ENCODE measurements around the gene ACVR1. TPM values are rescaled to one million over a fixed set of nuclear protein-coding genes. Genes with fewer than 3 reads are reported as not detected.

Gene ACVR1
- polyA plus RNA-seq, 3 donors from 2014 or later = 0.46 to 1.4 (median 1.1) TPM

DNA sequence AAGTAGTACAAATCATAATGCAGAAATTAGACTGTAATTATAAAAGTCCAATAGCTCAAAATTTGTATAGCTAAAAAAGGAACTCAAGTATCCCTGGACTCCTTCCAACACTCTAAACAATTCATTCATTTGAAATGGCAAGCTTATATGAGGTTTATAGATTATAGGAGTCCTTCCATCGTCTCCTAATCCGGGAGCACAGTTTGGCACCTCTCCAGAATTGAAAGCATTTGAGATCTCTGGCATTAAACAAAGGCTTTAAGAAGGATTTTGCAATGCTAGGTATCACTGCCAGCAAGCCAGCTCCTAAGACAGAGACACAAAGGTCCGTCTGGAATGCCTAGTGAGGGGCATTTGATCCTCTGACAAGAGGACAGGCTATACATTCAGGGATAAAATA lies 90.9 kb downstream of the ACVR1 start:
- peaks cover 2 to 28% of the 10 kb centered on the region in 2 donors for H3K4me1 Mint-ChIP-seq
- H3K27me3 Mint-ChIP-seq (ENCODE audit: low read depth in 3 of 3) = no peaks in the 10 kb centered on the region
- H3K9me3 Mint-ChIP-seq = no peaks in the 10 kb centered on the region
- no peak overlapping the region for H3K27ac Mint-ChIP-seq
- H3K4me3 Mint-ChIP-seq = no peak overlapping the region
- H3K36me3 Mint-ChIP-seq = peaks cover 0 to 4% (median 1%) of the 10 kb centered on the region in 3 donors
- DNase-seq = no peak

DNA sequence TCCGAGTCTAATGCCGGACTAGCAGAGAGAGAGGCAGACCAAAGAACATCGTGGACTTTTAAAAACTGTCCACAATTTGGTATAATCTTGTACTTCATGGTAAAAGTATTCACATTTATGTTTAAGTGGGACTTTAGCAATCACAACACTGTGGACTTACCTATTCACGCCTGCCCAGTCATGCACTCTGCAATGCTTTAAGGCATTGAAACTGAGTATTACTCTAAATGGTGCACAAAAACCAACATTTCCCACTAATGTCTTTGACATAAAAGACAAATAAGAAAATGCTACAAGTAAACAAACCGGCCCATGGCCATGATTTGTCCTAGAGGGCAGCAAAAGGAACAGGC lies 91.3 kb downstream of the ACVR1 start:
- H3K27ac Mint-ChIP-seq = no peak overlapping the region
- H3K4me3 Mint-ChIP-seq = no peak overlapping the region
- no peak for DNase-seq
- H3K27me3 Mint-ChIP-seq (ENCODE audit: low read depth in 3 of 3) = no peaks in the 10 kb centered on the region
- H3K4me1 Mint-ChIP-seq = peaks cover 2 to 24% of the 10 kb centered on the region in 2 donors
- H3K9me3 Mint-ChIP-seq = no peaks in the 10 kb centered on the region
- H3K36me3 Mint-ChIP-seq = peaks cover 0 to 7% (median 5%) of the 10 kb centered on the region in 3 donors

DNA sequence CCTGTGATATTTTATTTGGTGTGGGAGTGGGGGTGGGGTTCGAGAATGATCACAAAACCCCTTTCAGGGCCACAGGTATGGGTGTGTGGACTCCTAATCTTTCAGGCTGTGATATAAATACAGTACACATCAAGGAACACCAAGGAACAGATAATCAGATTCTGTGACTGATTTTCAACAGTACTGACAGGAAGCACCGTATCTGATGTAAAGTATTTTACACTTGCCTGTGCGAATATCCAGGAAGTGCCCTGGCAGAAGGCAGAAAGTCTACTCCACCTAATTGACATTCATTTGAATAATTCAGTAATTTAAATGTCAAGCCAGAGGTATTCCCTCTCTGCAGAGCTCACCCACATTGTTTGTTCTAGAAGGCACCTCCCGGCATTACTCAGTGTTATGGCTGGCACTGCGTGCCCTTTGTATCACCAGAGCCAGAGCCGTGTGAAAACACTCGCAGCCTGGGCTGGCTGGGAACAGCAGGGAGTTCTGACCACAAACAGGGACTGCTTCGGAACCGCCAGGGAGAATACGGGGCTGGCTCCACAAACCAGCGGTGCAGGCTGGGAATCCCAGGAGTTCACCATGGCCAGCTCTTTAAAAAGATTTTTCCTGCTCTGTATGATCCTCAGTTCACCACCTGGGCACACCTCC lies 91.8 kb downstream of the ACVR1 start:
- Mint-ChIP-seq H3K4me3 (no peak overlapping the region), H3K36me3 (peaks cover 0 to 11% (median 6%) of the 10 kb centered on the region in 3 donors), H3K9me3 (no peaks in the 10 kb centered on the region), H3K4me1 (peaks cover 2 to 19% of the 10 kb centered on the region in 2 donors), H3K27me3 (ENCODE audit: low read depth in 3 of 3) (no peaks in the 10 kb centered on the region), H3K27ac (no peak overlapping the region)
- DNase-seq = no peak

DNA sequence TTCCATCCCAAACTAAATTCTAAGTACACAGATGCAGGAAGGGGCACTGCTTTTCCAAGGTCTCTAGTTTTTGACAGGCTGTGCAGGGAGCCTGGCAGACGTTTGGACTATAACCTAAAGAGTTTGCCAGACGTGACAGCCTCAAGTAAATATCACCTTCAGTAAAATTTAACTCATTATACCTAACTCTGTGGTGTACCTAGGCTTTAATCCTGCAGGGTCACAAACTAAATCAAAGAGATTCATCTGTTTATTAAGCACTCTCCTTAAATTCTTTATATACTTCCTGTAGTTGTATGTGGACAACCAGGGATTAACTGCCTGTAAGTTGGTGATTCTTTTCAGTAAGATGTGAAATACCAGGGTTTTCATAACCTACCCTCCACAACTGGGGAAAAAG lies 92.9 kb downstream of the ACVR1 start:
- peaks cover 0 to 11% (median 6%) of the 10 kb centered on the region in 3 donors for H3K36me3 Mint-ChIP-seq
- DNase-seq = no peak

DNA sequence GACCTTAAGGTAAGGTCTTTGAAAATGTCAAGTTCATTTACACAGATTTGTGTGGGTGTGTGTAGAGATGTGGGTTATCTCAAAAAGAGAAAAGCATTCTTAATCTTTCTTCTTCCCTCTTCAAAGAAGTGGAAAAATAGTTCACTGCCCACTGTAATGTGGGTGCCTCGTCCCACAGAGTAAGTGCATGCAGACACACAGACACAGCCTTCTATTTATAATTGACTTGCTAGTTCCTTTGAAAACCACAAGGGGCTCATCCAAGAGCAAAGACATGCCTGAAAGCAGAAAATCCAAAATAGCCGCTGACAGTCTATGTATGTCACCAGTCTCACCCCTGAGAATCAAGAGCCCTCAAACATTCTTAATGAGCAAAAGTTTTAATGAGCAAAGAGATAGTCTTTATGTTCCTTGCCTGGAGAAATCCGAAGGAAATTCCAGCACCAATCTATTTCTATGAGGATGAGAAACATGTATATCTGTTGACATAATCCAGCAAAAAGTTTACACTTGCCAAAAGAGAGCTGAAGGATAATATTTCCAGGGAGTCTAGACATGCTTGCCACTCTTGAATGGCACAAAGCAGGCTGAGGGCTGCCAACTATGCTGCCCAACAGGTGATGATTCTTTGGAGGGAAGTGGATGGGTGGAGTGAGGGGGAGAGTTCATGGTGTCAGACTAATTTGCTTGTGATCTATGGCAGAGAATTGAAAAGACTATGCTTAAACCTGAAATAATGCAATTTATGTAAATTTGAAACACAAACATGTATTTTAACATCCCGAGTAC lies 93.9 kb downstream of the ACVR1 start:
- Mint-ChIP-seq H3K4me3 (no peak overlapping the region), H3K4me1 (peaks cover 2 to 19% of the 10 kb centered on the region in 2 donors), H3K27me3 (ENCODE audit: low read depth in 3 of 3) (no peaks in the 10 kb centered on the region), H3K36me3 (peaks cover 0 to 11% (median 6%) of the 10 kb centered on the region in 3 donors), H3K9me3 (no peaks in the 10 kb centered on the region), H3K27ac (no peak overlapping the region)
- DNase-seq = no peak

More for the DNA sequence above, 92.9 kb downstream of the ACVR1 start:
- H3K4me3 Mint-ChIP-seq = no peak overlapping the region
- H3K27ac Mint-ChIP-seq = no peak overlapping the region
- H3K9me3 Mint-ChIP-seq = no peaks in the 10 kb centered on the region
- peaks cover 2 to 19% of the 10 kb centered on the region in 2 donors for H3K4me1 Mint-ChIP-seq
- H3K27me3 Mint-ChIP-seq (ENCODE audit: low read depth in 3 of 3) = no peaks in the 10 kb centered on the region

DNA sequence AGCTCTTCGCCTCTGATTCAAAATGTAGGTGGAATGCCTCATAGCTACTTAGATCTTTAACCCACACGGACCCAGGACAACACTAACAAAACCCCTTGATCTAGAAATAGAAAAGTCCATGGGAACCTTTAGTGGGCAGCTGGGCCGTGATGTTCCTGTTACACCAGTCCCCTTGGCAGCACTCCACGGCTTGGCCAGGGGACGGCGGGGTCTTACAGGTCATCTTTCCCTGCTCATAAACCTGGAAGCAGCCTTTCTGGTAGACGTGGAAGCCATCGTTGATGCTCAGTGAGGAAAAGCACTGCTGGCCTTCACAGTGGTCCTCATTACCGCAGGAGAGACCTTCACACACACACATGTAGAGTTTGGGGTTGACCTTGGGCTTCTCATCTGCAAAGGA lies 95.9 kb downstream of the ACVR1 start:
- H3K9me3 Mint-ChIP-seq = no peaks in the 10 kb centered on the region
- H3K36me3 Mint-ChIP-seq = peaks cover 0 to 14% (median 6%) of the 10 kb centered on the region in 3 donors
- peaks cover 2 to 19% of the 10 kb centered on the region in 2 donors for H3K4me1 Mint-ChIP-seq
- no peak overlapping the region for H3K4me3 Mint-ChIP-seq
- no peak for DNase-seq
- H3K27me3 Mint-ChIP-seq (ENCODE audit: low read depth in 3 of 3) = no peaks in the 10 kb centered on the region
- H3K27ac Mint-ChIP-seq = no peak overlapping the region

DNA sequence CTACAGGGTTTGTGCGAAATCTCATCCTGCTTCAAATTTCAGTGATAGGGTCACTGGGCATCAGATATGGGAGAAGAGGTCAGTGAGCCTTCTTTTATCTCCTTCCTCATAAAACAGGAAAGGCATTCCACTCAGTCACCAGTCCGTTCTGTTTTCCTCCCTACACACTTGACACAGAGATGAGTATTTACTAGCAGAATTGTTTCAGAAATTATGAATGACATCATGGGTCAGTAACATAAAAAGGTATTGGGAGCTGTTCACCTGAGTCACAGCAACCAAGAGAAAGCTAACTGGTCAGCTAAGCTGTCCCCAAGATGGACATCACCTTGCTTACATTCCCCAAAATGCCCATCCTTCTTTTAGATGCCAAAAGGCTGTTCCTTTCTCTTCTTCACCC lies 96.3 kb downstream of the ACVR1 start:
- peaks cover 2 to 19% of the 10 kb centered on the region in 2 donors for H3K4me1 Mint-ChIP-seq
- no peaks in the 10 kb centered on the region for H3K27me3 Mint-ChIP-seq (ENCODE audit: low read depth in 3 of 3)
- no peaks in the 10 kb centered on the region for H3K9me3 Mint-ChIP-seq
- DNase-seq = no peak
- peaks cover 0 to 15% (median 6%) of the 10 kb centered on the region in 3 donors for H3K36me3 Mint-ChIP-seq
- H3K27ac Mint-ChIP-seq = no peak overlapping the region
- H3K4me3 Mint-ChIP-seq = no peak overlapping the region

DNA sequence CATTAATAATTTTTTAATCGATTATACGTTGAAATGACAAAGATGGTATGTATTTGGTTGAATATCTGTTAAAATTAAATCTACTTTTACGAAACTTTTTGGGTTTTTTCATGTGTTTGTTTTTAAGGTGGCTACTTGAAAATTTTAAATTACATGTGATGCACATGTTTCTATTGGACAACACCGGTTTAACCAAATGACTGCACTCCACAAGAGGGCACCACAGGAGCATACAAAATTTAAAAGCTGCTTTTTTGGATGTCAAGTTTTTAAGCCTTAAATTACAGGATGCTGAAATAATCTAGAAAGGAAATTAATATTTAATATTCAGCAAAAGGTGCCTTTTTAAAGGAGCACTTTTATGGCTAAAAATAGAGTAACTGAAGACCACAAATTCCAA lies 98.7 kb downstream of the ACVR1 start:
- H3K27me3 Mint-ChIP-seq (ENCODE audit: low read depth in 3 of 3) = no peaks in the 10 kb centered on the region
- peaks cover 2 to 7% of the 10 kb centered on the region in 2 donors for H3K4me1 Mint-ChIP-seq
- no peaks in the 10 kb centered on the region for H3K9me3 Mint-ChIP-seq
- no peak overlapping the region for H3K4me3 Mint-ChIP-seq
- DNase-seq = no peak
- H3K36me3 Mint-ChIP-seq = peaks cover 4 to 19% (median 6%) of the 10 kb centered on the region in 3 donors
- H3K27ac Mint-ChIP-seq = no peak overlapping the region

DNA sequence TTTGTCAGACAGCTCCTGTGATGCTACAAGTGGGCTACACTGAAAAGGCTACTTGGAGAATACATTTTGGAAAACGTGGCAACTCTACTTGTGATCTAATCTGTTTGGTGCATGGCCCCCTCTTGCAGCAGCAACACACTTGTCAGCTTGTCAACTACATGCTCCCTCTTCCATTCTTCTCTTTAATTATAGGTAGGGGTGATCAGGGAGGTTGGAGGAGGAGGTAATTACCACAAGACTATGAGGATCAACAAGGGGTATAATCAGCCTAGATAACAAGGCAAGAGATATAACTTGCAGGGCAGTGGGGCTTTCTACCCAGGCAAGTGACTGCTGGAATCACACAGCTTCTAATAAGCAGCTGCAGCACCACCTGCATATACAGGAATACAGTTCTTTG lies 104.9 kb downstream of the ACVR1 start:
- no peaks in the 10 kb centered on the region for H3K9me3 Mint-ChIP-seq
- no peak for DNase-seq
- H3K36me3 Mint-ChIP-seq = peaks cover 10 to 27% (median 10%) of the 10 kb centered on the region in 3 donors
- no peak overlapping the region for H3K4me3 Mint-ChIP-seq
- H3K4me1 Mint-ChIP-seq = no peaks in the 10 kb centered on the region
- peak overlapping the region in 1 of 6 donors; percentile 47 for H3K27ac Mint-ChIP-seq
- no peaks in the 10 kb centered on the region for H3K27me3 Mint-ChIP-seq (ENCODE audit: low read depth in 3 of 3)

DNA sequence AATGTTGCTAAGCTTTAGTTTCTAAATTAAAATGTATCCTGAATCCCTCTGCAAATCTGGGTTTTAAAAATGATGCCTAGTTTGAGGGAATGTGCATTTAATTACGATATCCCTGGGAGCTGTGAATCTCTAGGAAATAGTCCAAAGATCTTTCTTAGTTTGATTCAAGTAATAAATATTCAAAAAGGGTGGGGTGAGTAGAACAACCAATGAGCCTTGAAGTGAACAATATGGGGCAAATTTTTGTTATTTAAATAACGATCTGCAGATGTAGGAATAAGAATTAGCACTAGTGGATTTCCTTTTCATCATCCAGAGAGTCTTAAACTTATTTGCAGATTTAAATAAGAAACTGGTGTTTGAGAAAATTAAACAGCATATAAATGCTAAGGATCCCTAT lies 106.3 kb downstream of the ACVR1 start:
- Mint-ChIP-seq H3K36me3 (peaks cover 20 to 34% (median 21%) of the 10 kb centered on the region in 3 donors), H3K27ac (no peak overlapping the region), H3K4me1 (no peaks in the 10 kb centered on the region), H3K4me3 (no peak overlapping the region), H3K27me3 (ENCODE audit: low read depth in 3 of 3) (no peaks in the 10 kb centered on the region), H3K9me3 (no peaks in the 10 kb centered on the region)
- no peak for DNase-seq

DNA sequence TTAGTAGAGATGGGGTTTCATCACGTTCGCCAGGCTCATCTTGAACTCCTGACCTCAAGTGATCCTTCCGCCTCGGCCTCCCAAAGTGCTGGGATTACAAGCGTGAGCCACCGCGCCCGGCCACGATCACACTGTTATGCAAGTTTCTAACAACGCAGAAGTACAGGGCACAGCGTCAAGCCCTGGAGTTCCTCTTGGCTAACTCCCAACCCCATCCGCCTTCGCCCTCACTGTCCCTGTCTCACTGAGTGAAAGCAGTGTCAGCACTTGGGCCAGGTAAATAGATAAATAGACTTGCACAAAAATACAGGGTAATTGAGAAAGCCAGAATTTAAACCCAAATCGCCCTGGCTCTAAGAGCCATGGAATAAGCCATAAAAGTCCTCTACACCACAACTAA lies 111.7 kb downstream of the ACVR1 start:
- Mint-ChIP-seq H3K36me3 (peaks cover 16 to 26% (median 16%) of the 10 kb centered on the region in 3 donors), H3K9me3 (no peaks in the 10 kb centered on the region), H3K27me3 (ENCODE audit: low read depth in 3 of 3) (no peaks in the 10 kb centered on the region), H3K27ac (no peak overlapping the region), H3K4me1 (no peaks in the 10 kb centered on the region), H3K4me3 (no peak overlapping the region)
- no peak for DNase-seq

DNA sequence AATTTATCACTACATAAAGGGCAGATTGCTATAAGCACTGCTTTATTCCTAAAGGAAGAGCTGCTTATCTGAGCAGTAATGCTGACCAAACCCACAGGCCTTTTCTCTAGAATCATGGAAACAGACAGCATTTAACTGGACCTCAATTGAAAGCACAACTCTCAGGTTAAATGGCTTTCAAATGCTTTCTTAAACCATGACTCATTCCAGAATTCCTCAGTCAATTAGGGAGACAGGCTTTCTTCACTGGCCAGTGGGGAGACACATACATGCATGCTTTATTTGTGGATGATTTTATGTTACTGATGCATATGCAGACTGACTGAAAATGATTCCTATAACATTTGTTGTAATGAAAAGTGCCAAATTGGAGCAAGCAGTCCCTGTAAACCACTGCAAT lies 114.6 kb downstream of the ACVR1 start:
- no peak for DNase-seq
- Mint-ChIP-seq H3K27me3 (ENCODE audit: low read depth in 3 of 3) (no peaks in the 10 kb centered on the region), H3K9me3 (peaks cover 0 to 12% (median 2%) of the 10 kb centered on the region in 6 donors), H3K4me1 (peaks cover 0 to 12% of the 10 kb centered on the region in 2 donors), H3K36me3 (peaks cover 23 to 32% (median 28%) of the 10 kb centered on the region in 3 donors), H3K4me3 (no peak overlapping the region), H3K27ac (no peak overlapping the region)

DNA sequence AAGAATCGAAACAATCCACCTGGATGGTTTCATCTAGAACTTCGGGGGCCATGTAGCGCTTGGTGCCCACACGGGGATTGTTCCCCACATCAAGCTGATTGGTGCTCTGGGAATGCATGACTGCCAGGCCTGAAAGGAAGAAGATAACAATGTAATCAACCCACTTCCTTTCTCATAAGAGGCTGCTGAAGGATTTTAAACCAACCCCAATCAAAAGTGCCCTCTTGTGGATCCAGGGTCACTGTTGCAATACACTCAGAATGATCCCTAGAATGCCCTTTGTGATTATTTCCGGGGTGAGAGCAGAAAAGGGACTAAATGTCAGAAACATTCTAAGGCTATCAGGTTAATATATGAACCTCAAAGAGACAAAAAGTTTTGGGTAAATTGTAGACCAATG lies 115.2 kb downstream of the ACVR1 start:
- DNase-seq = no peak
- Mint-ChIP-seq H3K4me1 (peaks cover 0 to 12% of the 10 kb centered on the region in 2 donors), H3K36me3 (peaks cover 27 to 37% (median 31%) of the 10 kb centered on the region in 3 donors), H3K9me3 (peaks cover 0 to 17% (median 5%) of the 10 kb centered on the region in 6 donors), H3K27me3 (ENCODE audit: low read depth in 3 of 3) (no peaks in the 10 kb centered on the region), H3K4me3 (no peak overlapping the region), H3K27ac (no peak overlapping the region)

DNA sequence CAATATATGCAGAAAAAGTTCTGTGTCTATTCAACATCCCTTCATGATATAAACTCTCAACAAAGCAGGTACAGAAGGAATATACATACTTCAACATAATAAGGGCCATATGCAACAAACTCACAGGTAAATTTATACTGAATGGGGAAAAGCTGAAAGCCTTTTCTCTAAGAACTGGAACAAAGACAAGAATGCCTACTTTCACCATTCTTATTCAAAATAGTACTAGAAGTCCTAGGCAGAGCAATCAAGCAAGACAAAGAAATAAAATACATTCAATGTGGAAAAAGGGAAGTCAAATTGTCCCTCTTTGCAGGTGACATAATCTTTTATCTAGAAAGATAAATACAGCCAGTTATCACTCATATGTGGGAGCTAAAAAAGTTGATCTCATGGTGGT lies 116.3 kb downstream of the ACVR1 start:
- peaks cover 0 to 18% (median 5%) of the 10 kb centered on the region in 6 donors for H3K9me3 Mint-ChIP-seq
- H3K4me1 Mint-ChIP-seq = peaks cover 0 to 12% of the 10 kb centered on the region in 2 donors
- H3K27me3 Mint-ChIP-seq (ENCODE audit: low read depth in 3 of 3) = no peaks in the 10 kb centered on the region
- no peak for DNase-seq
- H3K27ac Mint-ChIP-seq = no peak overlapping the region
- H3K4me3 Mint-ChIP-seq = no peak overlapping the region
- peaks cover 26 to 39% (median 34%) of the 10 kb centered on the region in 3 donors for H3K36me3 Mint-ChIP-seq
